Measurements from ENCODE around the gene PROC.

DNA sequence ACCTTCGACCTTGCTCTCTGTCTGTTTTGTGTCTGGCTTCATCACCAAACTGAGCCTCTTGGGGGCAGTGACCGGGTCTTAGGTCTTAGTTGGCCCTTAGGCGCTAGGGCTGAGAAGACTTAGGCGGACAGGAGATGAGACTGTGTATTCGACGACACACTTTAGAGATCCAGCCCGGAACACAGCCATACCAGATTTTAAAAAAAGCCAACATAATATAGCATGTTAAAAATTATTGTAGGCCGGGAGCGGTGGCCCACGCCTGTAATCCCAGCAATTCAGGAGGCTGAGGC, 9.5 kb upstream of the PROC start:
- TF ChIP-seq, protein P1, sequence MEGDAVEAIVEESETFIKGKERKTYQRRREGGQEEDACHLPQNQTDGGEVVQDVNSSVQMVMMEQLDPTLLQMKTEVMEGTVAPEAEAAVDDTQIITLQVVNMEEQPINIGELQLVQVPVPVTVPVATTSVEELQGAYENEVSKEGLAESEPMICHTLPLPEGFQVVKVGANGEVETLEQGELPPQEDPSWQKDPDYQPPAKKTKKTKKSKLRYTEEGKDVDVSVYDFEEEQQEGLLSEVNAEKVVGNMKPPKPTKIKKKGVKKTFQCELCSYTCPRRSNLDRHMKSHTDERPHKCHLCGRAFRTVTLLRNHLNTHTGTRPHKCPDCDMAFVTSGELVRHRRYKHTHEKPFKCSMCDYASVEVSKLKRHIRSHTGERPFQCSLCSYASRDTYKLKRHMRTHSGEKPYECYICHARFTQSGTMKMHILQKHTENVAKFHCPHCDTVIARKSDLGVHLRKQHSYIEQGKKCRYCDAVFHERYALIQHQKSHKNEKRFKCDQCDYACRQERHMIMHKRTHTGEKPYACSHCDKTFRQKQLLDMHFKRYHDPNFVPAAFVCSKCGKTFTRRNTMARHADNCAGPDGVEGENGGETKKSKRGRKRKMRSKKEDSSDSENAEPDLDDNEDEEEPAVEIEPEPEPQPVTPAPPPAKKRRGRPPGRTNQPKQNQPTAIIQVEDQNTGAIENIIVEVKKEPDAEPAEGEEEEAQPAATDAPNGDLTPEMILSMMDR (IDR thresholded peaks at IDR 0.05; ENCODE audit: borderline replicate concordance, extremely low read depth, low read length, poor library complexity, severe bottlenecking) = no peak
- no peak for TF ChIP-seq EZH2 (IDR thresholded peaks at IDR 0.05; ENCODE audit: borderline replicate concordance, low read depth, low read length, severe bottlenecking)

Measured in DND-41 (cell line).